ENCODE results near the gene GULP1.

The GULP1 gene

DNA sequence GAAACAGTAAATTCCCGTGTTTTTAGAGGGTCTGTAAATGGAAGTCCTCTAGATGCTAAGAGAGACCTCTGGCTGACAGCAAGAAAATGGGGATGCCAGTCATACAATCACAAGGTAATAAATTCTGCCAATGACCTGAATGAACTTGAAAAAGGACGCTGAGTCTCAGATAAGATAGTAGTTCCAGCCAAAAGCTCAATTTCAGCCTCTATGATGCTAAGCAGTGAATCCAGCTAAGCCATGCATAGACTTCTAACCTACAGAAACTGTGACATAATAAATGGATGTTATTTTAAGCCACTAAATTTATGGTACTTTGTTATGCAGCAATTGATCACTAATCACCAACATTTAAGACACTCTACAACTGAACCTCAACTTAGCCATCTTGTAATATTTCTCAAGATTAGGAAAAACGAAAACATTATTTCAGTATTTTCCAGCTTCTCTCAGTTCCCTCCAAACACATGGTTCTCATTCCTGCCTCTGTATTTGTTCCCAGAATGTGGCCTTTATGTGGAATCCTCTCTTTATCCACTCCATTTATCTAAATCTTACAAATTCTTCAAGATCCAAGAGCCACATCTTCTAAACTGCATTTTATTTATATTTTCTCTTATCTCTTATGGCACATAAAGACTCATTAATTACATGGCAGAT lies 331.1 kb downstream of the GULP1 start:
- in situ Hi-C loops (cut with HindIII; ENCODE audit: low sequenced_read_pairs), result no loop called here

DNA sequence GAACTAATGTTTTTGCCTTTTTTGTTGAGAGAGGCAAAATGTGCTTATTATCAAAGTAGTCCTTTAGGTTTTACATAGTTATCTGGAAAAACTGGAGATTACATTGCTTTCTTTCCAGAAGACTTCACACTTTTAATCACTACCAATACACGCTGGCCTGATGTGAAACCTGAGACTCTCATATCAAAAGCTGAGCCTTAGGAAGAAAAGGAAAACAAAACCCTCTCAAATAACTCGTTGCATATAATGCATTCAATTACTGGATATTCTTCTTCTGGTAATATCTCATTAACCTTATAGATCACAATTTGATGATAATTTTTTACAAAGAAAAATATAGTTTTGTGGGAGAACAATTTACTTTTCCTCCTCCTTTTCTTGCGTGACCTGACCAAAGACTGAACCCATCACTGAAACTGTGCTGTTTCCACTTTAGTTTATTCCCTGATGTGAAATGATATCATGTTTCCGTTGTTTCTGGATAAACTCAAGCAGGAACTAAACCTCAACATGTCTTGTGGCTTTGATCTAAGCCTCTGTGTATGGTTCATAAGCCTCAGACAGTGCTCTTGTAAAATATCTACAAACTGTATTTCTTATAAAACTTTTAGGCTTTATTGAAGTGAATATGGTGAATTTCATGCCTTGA lies 332.4 kb downstream of the GULP1 start:
- in situ Hi-C loops (cut with HindIII; ENCODE audit: low sequenced_read_pairs), result no loop called here
- peak; percentile 86 for DNase-seq (ENCODE audit: low read depth, low spot score)
- H3K4me3 ChIP-seq (ENCODE audit: low read depth, low read length), result no peak overlapping the region
- TF ChIP-seq, protein P1, sequence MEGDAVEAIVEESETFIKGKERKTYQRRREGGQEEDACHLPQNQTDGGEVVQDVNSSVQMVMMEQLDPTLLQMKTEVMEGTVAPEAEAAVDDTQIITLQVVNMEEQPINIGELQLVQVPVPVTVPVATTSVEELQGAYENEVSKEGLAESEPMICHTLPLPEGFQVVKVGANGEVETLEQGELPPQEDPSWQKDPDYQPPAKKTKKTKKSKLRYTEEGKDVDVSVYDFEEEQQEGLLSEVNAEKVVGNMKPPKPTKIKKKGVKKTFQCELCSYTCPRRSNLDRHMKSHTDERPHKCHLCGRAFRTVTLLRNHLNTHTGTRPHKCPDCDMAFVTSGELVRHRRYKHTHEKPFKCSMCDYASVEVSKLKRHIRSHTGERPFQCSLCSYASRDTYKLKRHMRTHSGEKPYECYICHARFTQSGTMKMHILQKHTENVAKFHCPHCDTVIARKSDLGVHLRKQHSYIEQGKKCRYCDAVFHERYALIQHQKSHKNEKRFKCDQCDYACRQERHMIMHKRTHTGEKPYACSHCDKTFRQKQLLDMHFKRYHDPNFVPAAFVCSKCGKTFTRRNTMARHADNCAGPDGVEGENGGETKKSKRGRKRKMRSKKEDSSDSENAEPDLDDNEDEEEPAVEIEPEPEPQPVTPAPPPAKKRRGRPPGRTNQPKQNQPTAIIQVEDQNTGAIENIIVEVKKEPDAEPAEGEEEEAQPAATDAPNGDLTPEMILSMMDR (IDR thresholded peaks at IDR 0.05; ENCODE audit: low read depth, low read length), result no peak

More for the DNA sequence above, 331.1 kb downstream of the GULP1 start:
- TF ChIP-seq, protein P1 (IDR thresholded peaks at IDR 0.05; ENCODE audit: low read depth, low read length), result no peak
- DNase-seq (ENCODE audit: low read depth, low spot score), result no peak
- no peak overlapping the region for H3K4me3 ChIP-seq (ENCODE audit: low read depth, low read length)

- DNase-seq (ENCODE audit: low read depth, low spot score), result no peak
- TF ChIP-seq, protein P1 (IDR thresholded peaks at IDR 0.05; ENCODE audit: low read depth, low read length), result no peak
- no peak overlapping the region for H3K4me3 ChIP-seq (ENCODE audit: low read depth, low read length)
- in situ Hi-C loops (cut with HindIII; ENCODE audit: low sequenced_read_pairs), result no loop called here
Measured at GRCh38 chr2:188627471-188627870, 335.8 kb downstream of the GULP1 start.

- TF ChIP-seq, protein P1 (IDR thresholded peaks at IDR 0.05; ENCODE audit: low read depth, low read length), result no peak
- H3K4me3 ChIP-seq (ENCODE audit: low read depth, low read length), result no peak overlapping the region
- DNase-seq (ENCODE audit: low read depth, low spot score), result peak; percentile 78
- in situ Hi-C loops (cut with HindIII; ENCODE audit: low sequenced_read_pairs), result no loop called here
Measured at GRCh38 chr2:188628989-188629752, 337.5 kb downstream of the GULP1 start.

- H3K4me3 ChIP-seq (ENCODE audit: low read depth, low read length), result no peak overlapping the region
- in situ Hi-C loops (cut with HindIII; ENCODE audit: low sequenced_read_pairs), result no loop called here
- TF ChIP-seq, protein P1 (IDR thresholded peaks at IDR 0.05; ENCODE audit: low read depth, low read length), result no peak
- peak; percentile 95 for DNase-seq (ENCODE audit: low read depth, low spot score)
Measured at GRCh38 chr2:188629753-188630527, 338.3 kb downstream of the GULP1 start.
